Bronchial epithelial cell (primary cell): ENCODE results near the gene ITPR3. TPM values are rescaled to one million over a fixed set of nuclear protein-coding genes. Genes with fewer than 3 reads are reported as not detected.

Experiments
- DNase-seq: peaks from one replicate; pipeline ENCODE4 v3.0.0-alpha.2; 2010; ENCODE audit warnings: low read depth
- FAIRE-seq: peaks from 2 replicates; lab custom pipeline; 2011; peaks lifted over from hg19 to GRCh38; lab: Jason Lieb, UNC
- H3K27me3 ChIP-seq: 2 replicates; pipeline ENCODE4 v1.5.1; 2011; ENCODE audit warnings: low read length; ENCODE audit not compliant: control insufficient read depth, insufficient read depth
- H3K36me3 ChIP-seq: 2 replicates; pipeline ENCODE4 v1.5.1; 2011; ENCODE audit warnings: low read length; ENCODE audit not compliant: control insufficient read depth, insufficient read depth
- H3K4me3 ChIP-seq: 2 replicates; pipeline ENCODE4 v1.5.1; 2011; ENCODE audit warnings: mild to moderate bottlenecking, low read depth, low read length, control low read depth
- total RNA-seq: library from RNA; depleted of rRNA; stranded (reverse); fragments of >200 nt; gene quantifications from 2 replicates; pipeline ENCODE4 v1.2.1, GENCODE V29; 2014
- TF ChIP-seq, protein P1 (sequence below): IDR thresholded peaks from 2 replicates; pipeline ENCODE4 v1.5.1; 2011; ENCODE audit warnings: mild to moderate bottlenecking, moderate library complexity, low read length, control low read depth, inconsistent platforms; ENCODE audit not compliant: insufficient read depth, severe bottlenecking

Gene ITPR3
- total RNA-seq, 1 donor from 2014 or later: 95.6 TPM

DNA sequence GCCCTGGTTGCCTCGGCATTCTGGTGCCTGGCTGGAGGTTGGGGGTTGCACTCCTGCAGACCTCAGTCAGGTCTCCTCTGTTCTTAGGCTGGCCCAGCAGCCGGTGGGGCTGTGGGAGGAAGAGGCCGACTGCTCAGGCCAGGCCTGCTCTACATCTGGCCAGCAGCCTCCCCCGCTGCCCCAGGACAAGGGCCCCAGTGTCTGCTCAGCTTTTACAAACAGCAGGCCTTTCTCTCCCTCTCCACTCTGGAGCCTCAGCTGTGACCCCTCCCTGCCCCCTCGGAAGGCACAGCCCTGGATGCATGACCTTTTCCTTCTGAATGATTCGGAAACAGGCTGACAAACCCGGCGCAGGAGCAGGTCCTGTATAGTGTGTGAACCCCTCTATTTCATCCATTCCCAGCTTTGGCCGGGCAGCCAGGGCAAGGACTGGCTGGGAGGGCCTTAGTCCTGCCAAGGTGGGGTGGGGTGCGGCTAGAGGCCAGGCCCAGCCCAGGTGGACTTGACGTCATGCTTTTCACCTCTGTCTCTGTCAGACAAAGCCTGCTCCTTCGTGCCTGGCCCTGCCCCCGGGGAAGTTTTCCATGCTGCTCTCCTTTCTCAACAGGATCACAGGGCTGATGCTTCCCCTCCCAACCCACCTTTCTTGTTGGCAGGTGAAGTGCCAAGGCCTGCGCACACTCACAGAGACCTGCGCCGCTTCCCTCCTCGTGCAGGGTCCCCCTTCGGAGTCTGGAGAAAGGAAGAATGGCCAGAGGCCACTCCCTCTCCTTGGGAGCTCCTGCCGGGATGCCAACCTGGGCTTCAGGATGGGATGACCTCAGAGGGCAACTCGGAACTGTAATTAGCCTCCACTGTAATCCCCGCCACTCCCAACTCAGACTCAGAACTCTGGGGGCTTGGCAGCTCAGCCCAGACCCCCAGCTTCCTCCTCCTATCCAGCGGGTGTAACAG, 10.1 kb upstream of the ITPR3 start:
- TF ChIP-seq, protein P1, sequence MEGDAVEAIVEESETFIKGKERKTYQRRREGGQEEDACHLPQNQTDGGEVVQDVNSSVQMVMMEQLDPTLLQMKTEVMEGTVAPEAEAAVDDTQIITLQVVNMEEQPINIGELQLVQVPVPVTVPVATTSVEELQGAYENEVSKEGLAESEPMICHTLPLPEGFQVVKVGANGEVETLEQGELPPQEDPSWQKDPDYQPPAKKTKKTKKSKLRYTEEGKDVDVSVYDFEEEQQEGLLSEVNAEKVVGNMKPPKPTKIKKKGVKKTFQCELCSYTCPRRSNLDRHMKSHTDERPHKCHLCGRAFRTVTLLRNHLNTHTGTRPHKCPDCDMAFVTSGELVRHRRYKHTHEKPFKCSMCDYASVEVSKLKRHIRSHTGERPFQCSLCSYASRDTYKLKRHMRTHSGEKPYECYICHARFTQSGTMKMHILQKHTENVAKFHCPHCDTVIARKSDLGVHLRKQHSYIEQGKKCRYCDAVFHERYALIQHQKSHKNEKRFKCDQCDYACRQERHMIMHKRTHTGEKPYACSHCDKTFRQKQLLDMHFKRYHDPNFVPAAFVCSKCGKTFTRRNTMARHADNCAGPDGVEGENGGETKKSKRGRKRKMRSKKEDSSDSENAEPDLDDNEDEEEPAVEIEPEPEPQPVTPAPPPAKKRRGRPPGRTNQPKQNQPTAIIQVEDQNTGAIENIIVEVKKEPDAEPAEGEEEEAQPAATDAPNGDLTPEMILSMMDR: no peak
- no peaks in the 10 kb centered on the region for H3K36me3 ChIP-seq
- DNase-seq: no peak
- no peak for FAIRE-seq
- no peak overlapping the region for H3K4me3 ChIP-seq
- no peaks in the 10 kb centered on the region for H3K27me3 ChIP-seq

DNA sequence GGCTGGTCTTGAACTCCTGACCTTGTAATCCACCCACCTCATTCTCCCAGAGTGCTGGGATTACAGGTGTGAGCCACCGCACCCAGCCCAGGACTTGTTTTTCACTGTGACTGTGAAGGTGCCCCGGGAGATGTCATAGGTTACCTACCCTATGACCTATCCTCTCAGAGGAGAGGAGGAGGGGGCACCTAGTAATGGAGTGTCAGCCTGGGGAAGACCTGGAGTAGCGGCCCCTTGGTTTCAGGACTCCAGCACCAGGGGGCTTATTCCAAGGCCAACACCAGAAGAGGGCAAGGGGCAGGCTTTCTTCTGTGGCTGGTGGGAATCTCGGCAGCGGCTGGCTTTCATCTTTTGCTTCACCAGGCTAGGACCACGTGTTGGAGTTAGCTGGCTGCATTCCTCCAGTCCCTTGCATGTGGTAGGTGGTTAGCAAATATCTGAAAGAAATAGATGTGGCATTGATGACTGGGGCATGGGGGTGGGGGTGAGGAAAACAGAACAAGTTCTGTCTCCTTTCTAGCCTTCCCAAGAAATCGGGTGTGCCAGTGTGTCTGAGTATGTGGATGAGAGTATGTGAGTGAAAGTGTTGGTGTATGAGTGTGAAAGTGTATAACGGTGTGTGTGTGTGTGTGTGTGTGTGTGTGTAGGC, 7.9 kb upstream of the ITPR3 start:
- TF ChIP-seq, protein P1: no peak
- no peak for FAIRE-seq
- Histone ChIP-seq H3K27me3 (no peaks in the 10 kb centered on the region), H3K36me3 (no peaks in the 10 kb centered on the region), H3K4me3 (no peak overlapping the region)
- DNase-seq: no peak

DNA sequence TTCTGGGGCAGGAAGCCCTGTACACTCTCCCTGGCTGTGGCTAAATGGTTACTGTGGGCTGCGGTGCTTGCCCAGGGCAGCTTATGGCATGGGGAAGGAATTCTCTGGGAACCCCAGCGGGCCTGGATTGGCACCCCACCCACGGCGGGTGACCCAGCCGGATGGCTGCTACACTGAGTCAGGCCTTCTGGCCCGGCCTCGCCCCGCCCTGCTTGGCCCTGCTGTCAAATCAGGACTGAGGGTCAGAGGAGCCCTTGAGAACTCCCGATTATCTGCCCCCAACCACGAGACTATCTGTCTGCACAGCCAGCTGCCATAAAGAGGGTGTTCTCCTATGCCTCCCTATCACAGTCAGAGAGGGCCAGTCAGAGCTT, 7.3 kb upstream of the ITPR3 start:
- FAIRE-seq: no peak

DNA sequence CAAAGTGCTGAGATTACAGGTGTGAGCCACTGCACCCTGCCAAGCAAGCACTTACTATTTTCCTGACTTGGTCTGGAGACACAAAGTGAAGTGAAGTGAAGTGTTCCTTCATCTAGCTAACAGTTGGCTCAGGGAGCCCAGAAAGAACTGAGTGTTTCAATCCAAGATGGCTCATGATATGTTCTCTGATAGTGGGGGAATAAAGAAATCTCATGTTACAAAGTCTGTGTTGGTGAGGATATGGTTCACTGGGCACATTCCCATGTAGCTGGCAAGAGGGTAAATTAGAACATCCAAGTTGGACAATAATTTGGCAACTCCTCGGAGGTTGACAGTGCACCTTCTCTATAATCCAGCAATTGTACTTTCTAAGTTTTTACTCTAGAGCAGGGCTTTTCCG, 5.0 kb upstream of the ITPR3 start:
- Histone ChIP-seq H3K4me3 (no peak overlapping the region), H3K36me3 (no peaks in the 10 kb centered on the region), H3K27me3 (no peaks in the 10 kb centered on the region)
- TF ChIP-seq, protein P1: no peak
- FAIRE-seq (no peak), DNase-seq (no peak)

More for the DNA sequence above, 7.3 kb upstream of the ITPR3 start:
- TF ChIP-seq, protein P1: no peak
- Histone ChIP-seq H3K4me3 (no peak overlapping the region), H3K27me3 (no peaks in the 10 kb centered on the region), H3K36me3 (no peaks in the 10 kb centered on the region)
- peak; percentile 82 for DNase-seq

DNA sequence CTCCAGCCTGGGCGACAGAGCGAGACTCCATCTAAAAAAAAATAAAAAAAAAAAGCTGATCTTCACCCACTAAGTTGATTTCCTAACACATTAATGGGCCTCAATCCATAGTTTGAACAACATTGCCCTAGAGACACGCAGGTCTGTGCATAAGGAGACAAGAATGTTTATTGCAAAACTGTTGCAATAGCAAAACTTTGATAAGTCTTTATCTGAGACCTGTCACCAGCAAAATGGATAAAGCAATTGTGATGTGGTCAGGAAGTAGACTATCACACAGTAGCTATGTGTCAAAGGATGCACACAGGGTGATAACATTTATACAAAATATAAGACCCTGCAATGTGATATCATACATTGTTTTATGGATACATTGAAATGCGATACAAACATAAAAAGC, 4.2 kb upstream of the ITPR3 start:
- FAIRE-seq: no peak

More for the DNA sequence above, 4.2 kb upstream of the ITPR3 start:
- Histone ChIP-seq H3K4me3 (no peak overlapping the region), H3K36me3 (no peaks in the 10 kb centered on the region), H3K27me3 (no peaks in the 10 kb centered on the region)
- TF ChIP-seq, protein P1: no peak
- peak; percentile 57 for DNase-seq
